GM19025 (cell line): Measurements from ENCODE around the gene ITFG2.
"Not testable (repeated sequence)": the region's sequence is repeated elsewhere in the genome, so short reads cannot be mapped to it uniquely, and the experiment has no call there.

Source experiments
- ATAC-seq: cut with Tn5 transposase; IDR thresholded peaks from one replicate; pipeline ENCODE4 v1.9.1; 2021; ENCODE audit warnings: mild to moderate bottlenecking, low read depth, moderate library complexity; ENCODE audit not compliant: unreplicated experiment

ITFG2 gene

GRCh38 chr12:2858334-2858733 lies 45.9 kb downstream of the ITFG2 start:
- ATAC-seq: no peak

DNA sequence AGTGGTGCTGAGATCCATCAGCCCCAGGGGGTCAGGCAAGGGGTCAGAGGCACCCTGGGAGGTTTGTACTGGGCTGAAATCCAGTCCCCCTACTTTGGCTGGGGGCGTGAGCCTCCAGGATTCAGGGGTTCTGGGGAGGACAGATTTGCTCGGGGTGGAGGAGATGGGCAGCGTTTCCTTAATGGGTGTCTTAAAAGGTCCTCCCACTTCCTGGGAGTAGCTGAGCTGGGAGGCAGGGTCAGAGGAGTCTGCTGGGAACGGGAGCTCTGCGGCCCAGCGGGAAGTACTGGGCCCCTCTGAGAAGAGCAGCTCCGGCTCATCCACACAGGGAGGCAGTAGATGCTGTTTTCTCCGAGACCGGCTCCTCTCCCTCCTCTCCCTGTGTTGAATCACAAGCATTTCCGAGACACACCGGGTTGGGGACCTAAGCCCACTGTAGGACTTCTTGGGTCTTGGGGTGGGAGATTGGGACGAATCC lies 46.5 kb downstream of the ITFG2 start:
- no peak for ATAC-seq

DNA sequence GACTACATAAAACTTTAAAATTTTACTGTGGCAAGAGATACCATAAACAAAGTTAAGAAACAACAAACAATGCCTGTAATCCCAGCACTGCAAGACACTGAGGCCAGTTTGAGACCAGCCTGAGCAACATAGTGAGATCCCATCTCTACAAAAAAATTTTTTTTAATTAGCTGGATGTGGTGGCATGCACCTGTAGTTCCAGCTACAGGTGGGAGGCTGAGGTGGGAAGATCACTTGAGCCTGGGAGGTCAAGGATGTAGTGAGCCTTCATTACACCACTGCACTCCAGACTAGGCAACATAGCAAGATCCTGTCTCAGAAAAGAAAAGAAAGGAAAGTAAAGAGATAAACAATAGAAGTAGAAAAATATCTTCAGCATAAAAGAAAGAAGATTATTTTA lies 47.7 kb downstream of the ITFG2 start:
- ATAC-seq: no peak

DNA sequence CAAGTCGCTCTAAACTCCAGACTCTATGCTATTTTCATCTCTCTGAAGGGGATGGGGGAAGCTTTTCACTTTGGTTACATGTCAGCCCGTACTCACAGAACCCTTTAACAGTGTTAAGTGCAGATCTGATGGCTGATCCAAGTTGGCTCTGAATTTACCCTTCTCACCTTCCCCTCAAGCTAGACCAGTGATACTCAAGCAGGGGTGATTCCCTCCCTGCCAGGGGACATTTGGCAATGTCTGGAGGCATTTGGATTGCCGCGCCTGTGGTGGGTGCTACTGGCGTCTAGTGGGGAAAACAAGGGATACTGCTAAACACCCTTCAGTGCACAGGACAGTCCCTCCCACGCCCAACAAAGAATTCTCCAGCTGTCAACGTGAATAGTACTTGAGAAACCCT lies 50.4 kb downstream of the ITFG2 start:
- ATAC-seq: no peak

DNA sequence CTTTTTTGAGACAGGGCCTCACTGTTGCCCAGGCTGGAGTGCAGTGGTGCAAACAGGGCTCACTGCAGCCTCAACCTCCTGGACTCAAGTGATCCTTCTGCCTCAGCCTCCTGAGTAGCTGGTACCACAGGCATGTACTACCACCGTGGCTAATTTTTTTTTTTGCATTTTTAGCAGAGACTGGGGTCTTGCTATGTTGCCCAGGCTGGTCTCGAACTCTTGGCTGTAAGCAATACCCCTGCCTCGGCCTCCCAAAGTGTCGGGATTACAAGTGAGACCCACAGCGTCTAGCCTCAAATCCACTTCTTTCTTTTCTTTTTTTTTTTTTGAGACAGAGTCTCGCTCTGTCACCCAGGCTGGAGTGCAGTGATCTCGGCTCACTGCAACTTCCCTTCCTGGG lies 50.9 kb downstream of the ITFG2 start:
- ATAC-seq: not testable (repeated sequence)

GRCh38 chr12:2864198-2864597 lies 51.7 kb downstream of the ITFG2 start:
- no peak for ATAC-seq

DNA sequence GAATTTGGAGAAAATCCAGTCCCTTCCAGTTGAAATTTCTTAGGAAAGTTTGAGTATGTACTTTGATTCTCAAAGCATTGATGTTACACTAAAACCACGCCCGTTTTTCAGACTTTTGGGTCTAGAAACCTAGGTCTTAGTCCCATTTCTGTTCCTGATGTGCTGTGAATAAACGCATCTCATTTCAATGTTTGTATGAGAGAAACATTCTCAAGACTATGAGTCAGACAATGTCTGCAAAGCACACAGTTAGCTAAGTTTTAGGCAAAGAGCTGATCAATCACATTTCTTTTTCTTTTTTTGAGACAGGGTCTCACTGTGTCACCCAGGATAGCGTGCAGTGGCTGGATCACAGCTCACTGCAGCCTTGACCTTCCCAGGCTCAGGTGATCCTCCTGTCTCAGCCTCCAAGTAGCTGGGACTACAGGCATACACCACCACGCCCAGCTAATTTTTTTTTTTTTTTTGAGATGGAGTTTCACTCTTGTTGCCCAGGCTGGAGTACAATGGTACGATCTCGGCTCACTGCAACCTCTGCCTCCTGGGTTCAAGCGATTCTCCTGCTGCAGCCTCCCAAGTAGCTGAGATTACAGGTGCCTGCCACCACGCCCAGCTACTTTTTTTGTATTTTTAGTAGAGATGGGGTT lies 56.6 kb downstream of the ITFG2 start:
- not testable (repeated sequence) for ATAC-seq
